Upper lobe of left lung (tissue), 4 donors: ENCODE measurements around the gene WDR37.

Source experiments
- POLR2A ChIP-seq, 4 donors: fragments of 450-650 bp; IDR thresholded peaks; one replicate each; pipeline ENCODE4 v1.5.1; 2016 to 2017; ENCODE audit warnings: antibody characterized with exemption in 4 of 4, mild to moderate bottlenecking in 2 of 4
- TF ChIP-seq, protein P1 (sequence below), 6 experiments: fragments of 450-650 bp in 4 of 6; fragments of 200-600 bp in 2 of 6; sonication (generic) in 2 of 6; IDR thresholded peaks; one replicate each; pipeline ENCODE4 v1.5.1; 2016 to 2019; ENCODE audit warnings: antibody characterized with exemption in 6 of 6

DNA sequence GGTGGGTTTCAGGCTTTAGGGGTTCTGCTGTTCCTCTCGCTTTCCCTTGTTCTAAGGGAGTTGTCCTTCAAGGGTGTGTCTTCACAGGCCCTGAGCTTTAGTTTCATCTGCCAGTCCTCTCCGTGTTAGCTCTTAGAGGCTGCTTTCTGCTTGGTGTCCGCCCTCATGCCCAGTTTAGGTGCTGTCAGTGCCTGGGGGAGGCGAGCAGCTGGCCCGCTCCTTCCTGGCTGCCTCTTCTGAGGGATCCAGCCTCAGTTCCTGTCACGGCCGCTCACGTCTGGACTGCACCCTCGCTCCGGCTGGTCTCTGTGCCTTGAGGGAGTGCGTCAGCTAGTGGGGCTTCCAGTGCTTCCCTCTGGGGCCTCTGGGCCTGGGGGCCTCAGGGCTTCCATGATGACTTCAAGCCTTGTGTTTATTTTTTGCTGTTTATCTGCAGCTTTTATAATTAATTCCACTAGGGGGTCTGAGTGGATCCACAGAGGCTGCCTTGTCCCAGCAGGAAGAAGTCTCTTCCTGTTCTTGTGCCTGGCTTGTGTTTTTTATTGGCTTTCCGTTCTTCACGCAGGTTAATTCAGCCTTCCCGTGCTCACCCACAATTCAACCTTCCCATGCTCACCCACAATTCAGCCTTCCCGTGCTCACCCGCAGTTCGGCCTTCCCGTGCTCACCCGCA is 33.0 kb downstream of the WDR37 start:
- TF ChIP-seq, protein P1, sequence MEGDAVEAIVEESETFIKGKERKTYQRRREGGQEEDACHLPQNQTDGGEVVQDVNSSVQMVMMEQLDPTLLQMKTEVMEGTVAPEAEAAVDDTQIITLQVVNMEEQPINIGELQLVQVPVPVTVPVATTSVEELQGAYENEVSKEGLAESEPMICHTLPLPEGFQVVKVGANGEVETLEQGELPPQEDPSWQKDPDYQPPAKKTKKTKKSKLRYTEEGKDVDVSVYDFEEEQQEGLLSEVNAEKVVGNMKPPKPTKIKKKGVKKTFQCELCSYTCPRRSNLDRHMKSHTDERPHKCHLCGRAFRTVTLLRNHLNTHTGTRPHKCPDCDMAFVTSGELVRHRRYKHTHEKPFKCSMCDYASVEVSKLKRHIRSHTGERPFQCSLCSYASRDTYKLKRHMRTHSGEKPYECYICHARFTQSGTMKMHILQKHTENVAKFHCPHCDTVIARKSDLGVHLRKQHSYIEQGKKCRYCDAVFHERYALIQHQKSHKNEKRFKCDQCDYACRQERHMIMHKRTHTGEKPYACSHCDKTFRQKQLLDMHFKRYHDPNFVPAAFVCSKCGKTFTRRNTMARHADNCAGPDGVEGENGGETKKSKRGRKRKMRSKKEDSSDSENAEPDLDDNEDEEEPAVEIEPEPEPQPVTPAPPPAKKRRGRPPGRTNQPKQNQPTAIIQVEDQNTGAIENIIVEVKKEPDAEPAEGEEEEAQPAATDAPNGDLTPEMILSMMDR (IDR thresholded peaks at IDR 0.05): no peak
- no peak for TF ChIP-seq POLR2A (IDR thresholded peaks at IDR 0.05)
